ENCODE data around the gene CSMD2.

Gene CSMD2

GRCh38 chr1:34125721-34126380 is 39.2 kb downstream of the CSMD2 start:
- no peaks in the 10 kb centered on the region for H3K4me1 ChIP-seq (ENCODE audit: low read length)
- TF ChIP-seq CTCF (IDR thresholded peaks at IDR 0.05; ENCODE audit: low read length) (no peak), EZH2phosphoT487 (IDR thresholded peaks at IDR 0.05; ENCODE audit: low read length) (no peak), EZH2 (optimal IDR thresholded peaks at IDR 0.05; ENCODE audit: low read depth, low read length) (no peak)
- H3K36me3 ChIP-seq (replicated peaks; ENCODE audit: insufficient read depth, low read length): no peaks in the 10 kb centered on the region
- no peaks in the 10 kb centered on the region for H3F3A ChIP-seq (ENCODE audit: insufficient read depth, low read length)
- H3K9me2 ChIP-seq (replicated peaks; ENCODE audit: insufficient read depth, low read length): no peaks in the 10 kb centered on the region
- DNase-seq: no peak
- peaks cover 18% of the 10 kb centered on the region; the same call in 1 of the 2 replicates for H3K27me3 ChIP-seq (replicated peaks; ENCODE audit: insufficient read depth, low read length)
- H3K9me3 ChIP-seq (replicated peaks; ENCODE audit: insufficient read depth, low read length): no peaks in the 10 kb centered on the region
- no peak overlapping the region for H3K9ac ChIP-seq (ENCODE audit: low read length)
- H3K4me2 ChIP-seq (ENCODE audit: low read depth, low read length): no peak overlapping the region
- H4K20me1 ChIP-seq (ENCODE audit: insufficient read depth, low read length): no peaks in the 10 kb centered on the region
- no peak overlapping the region for H2AFZ ChIP-seq (ENCODE audit: low read length)
- H3K79me2 ChIP-seq (ENCODE audit: low read length): no peaks in the 10 kb centered on the region
- no peak overlapping the region for H3K4me3 ChIP-seq (ENCODE audit: low read length)
- H3K27ac ChIP-seq (ENCODE audit: low read length): no peak overlapping the region

GRCh38 chr1:34122080-34122932 is 42.7 kb downstream of the CSMD2 start:
- Histone ChIP-seq H2AFZ (ENCODE audit: low read length) (no peak overlapping the region), H3K36me3 (replicated peaks; ENCODE audit: insufficient read depth, low read length) (no peaks in the 10 kb centered on the region), H3K4me3 (ENCODE audit: low read length) (no peak overlapping the region), H3K79me2 (ENCODE audit: low read length) (no peaks in the 10 kb centered on the region), H3K4me2 (ENCODE audit: low read depth, low read length) (no peak overlapping the region), H3K4me1 (ENCODE audit: low read length) (no peaks in the 10 kb centered on the region), H4K20me1 (ENCODE audit: insufficient read depth, low read length) (no peaks in the 10 kb centered on the region), H3K9me2 (replicated peaks; ENCODE audit: insufficient read depth, low read length) (no peaks in the 10 kb centered on the region), H3F3A (ENCODE audit: insufficient read depth, low read length) (no peaks in the 10 kb centered on the region), H3K27ac (ENCODE audit: low read length) (no peak overlapping the region), H3K9ac (ENCODE audit: low read length) (no peak overlapping the region), H3K27me3 (replicated peaks; ENCODE audit: insufficient read depth, low read length) (peaks cover 22% of the 10 kb centered on the region), H3K9me3 (replicated peaks; ENCODE audit: insufficient read depth, low read length) (no peaks in the 10 kb centered on the region)
- no peak for DNase-seq
- TF ChIP-seq CTCF (IDR thresholded peaks at IDR 0.05; ENCODE audit: low read length): no peak
- no peak for TF ChIP-seq EZH2 (optimal IDR thresholded peaks at IDR 0.05; ENCODE audit: low read depth, low read length)
- TF ChIP-seq EZH2phosphoT487 (IDR thresholded peaks at IDR 0.05; ENCODE audit: low read length): no peak

GRCh38 chr1:34115233-34115632 is 49.8 kb downstream of the CSMD2 start:
- Histone ChIP-seq H3K27ac (ENCODE audit: low read length) (no peak overlapping the region), H3K9me2 (replicated peaks; ENCODE audit: insufficient read depth, low read length) (no peaks in the 10 kb centered on the region), H3K79me2 (ENCODE audit: low read length) (no peaks in the 10 kb centered on the region), H3K9me3 (replicated peaks; ENCODE audit: insufficient read depth, low read length) (no peaks in the 10 kb centered on the region), H3K36me3 (replicated peaks; ENCODE audit: insufficient read depth, low read length) (no peaks in the 10 kb centered on the region), H2AFZ (ENCODE audit: low read length) (no peak overlapping the region), H4K20me1 (ENCODE audit: insufficient read depth, low read length) (no peaks in the 10 kb centered on the region), H3K9ac (ENCODE audit: low read length) (no peak overlapping the region), H3K27me3 (replicated peaks; ENCODE audit: insufficient read depth, low read length) (peaks cover 18% of the 10 kb centered on the region), H3K4me2 (ENCODE audit: low read depth, low read length) (no peak overlapping the region), H3K4me1 (ENCODE audit: low read length) (no peaks in the 10 kb centered on the region), H3F3A (ENCODE audit: insufficient read depth, low read length) (no peaks in the 10 kb centered on the region), H3K4me3 (ENCODE audit: low read length) (no peak overlapping the region)
- DNase-seq: no peak
- no peak for TF ChIP-seq EZH2 (optimal IDR thresholded peaks at IDR 0.05; ENCODE audit: low read depth, low read length)
- TF ChIP-seq CTCF (IDR thresholded peaks at IDR 0.05; ENCODE audit: low read length): no peak
- TF ChIP-seq EZH2phosphoT487 (IDR thresholded peaks at IDR 0.05; ENCODE audit: low read length): no peak

Data from MM.1S (cell line).